Heart right ventricle (tissue), 16 donors: ENCODE data around the gene CCDC137. TPM values are rescaled to one million over a fixed set of nuclear protein-coding genes. Genes with fewer than 3 reads are reported as not detected.
A peak's percentile ranks its signal among the peaks of the same experiment; 100 is the strongest.

Source experiments
- ATAC-seq, 8 donors: fragments of 200-7000 bp; cut with Tn5 transposase; one replicate each; pipeline ENCODE4 v1.9.1; 2020; ENCODE audit warnings: mild to moderate bottlenecking in 8 of 8, moderate library complexity in 8 of 8, moderate number of reproducible peaks in 1 of 8
- DNase-seq, 2 donors: peaks; one replicate each; pipeline ENCODE4 v3.0.0-alpha.2; 2020
- H3K27ac ChIP-seq, 10 donors: fragments of 200-600 bp; sonication (generic) in 2 of 10; one replicate each; pipeline versions ENCODE4 v1.5.0 to v1.8.0; 2020 to 2022; ENCODE audit warnings: mild to moderate bottlenecking in 3 of 10
- H3K27me3 ChIP-seq, 7 donors: fragments of 200-600 bp; one replicate each; pipeline ENCODE4 v1.8.0; 2021 to 2022; ENCODE audit warnings: mild to moderate bottlenecking in 2 of 7
- H3K36me3 ChIP-seq, 9 donors: fragments of 200-600 bp; sonication (generic) in 1 of 9; one replicate each; pipeline versions ENCODE4 v1.5.0 to v1.8.0; 2020 to 2022; ENCODE audit warnings: mild to moderate bottlenecking in 2 of 9
- H3K4me1 ChIP-seq, 9 donors: fragments of 200-600 bp; sonication (generic) in 1 of 9; one replicate each; pipeline versions ENCODE4 v1.5.0 to v1.8.0; 2020 to 2022; ENCODE audit warnings: mild to moderate bottlenecking in 4 of 9
- H3K4me3 ChIP-seq, 10 donors: fragments of 200-600 bp; sonication (generic) in 2 of 10; one replicate each; pipeline versions ENCODE4 v1.5.0 to v1.8.0; 2020 to 2022; ENCODE audit warnings: mild to moderate bottlenecking in 7 of 10, moderate library complexity in 2 of 10
- H3K9me3 ChIP-seq, 11 donors: fragments of 200-600 bp in 10 of 11; sonication (generic) in 2 of 11; one replicate each; pipeline versions ENCODE4 v1.5.0 to v1.8.0; 2013 to 2022; ENCODE audit warnings: mild to moderate bottlenecking in 2 of 11, control low read depth in 1 of 11, moderate library complexity in 1 of 11
- WGBS, 2 donors: extraction: QIAGEN DNeasy Blood & Tissue Kit; methylation state at CpG; one replicate each; pipeline ENCODE4 v1.1.7; 2013; ENCODE audit warnings: inconsistent platforms in 1 of 2; 5-methylcytosine and 5-hydroxymethylcytosine counted together
- intact Hi-C, 10 donors: fragments of 100-400 bp; cut with DNase I; formaldehyde crosslinking; loops; one replicate each; pipeline versions ENCODE4 v1.11.1 to v1.14.2; 2022
- polyA plus RNA-seq, 2 donors: library from polyadenylated mRNA; stranded (reverse); fragments of 200-250 nt; gene quantifications; one replicate each; pipeline ENCODE4 v1.2.3, GENCODE V29; 2013
- total RNA-seq, 10 donors: library from RNA; stranded (reverse); fragmentation: NEBNext Ultra II Directional in 3 of 10; extraction: Animal tissue kit (Norgen Biotek cat#: 25700) in 3 of 10; gene quantifications; one replicate each; pipeline versions ENCODE4 v1.2.1 to v1.2.4, GENCODE V29; 2021 to 2023
- TF ChIP-seq, protein P1 (sequence below), 9 donors: fragments of 200-600 bp; sonication (generic) in 2 of 9; IDR thresholded peaks; one replicate each; pipeline versions ENCODE4 v1.5.0 to v1.8.0; 2021 to 2022; ENCODE audit warnings: antibody characterized with exemption in 9 of 9, mild to moderate bottlenecking in 5 of 9, moderate library complexity in 1 of 9
- donor health status: Arrhythmogenic right ventricular cardiomyopathy.
- donor health status: ischemic (EF 13 %, LVEDD 7.1; RV severe dilation, severe dysfunction).
- donor health status: healthy with polysubstance abuse.
- donor health status: DM: no; HTN: yes; CAD: no.
- donor health status: DM: no; HTN: no; CAD: no.
- donor health status: ischemic (EF 25% LVEDD 6.9; RV normal size, moderate dysfunction).
- donor health status: ischemic (EF 25% LVEDD 5.7; RV mildly dilated, moderate dysfunction).
- donor health status: healthy.
- donor health status: DM: yes; HTN: yes; CAD: no.
- donor health status: Ischemic cardiomyopathy.
- donor health status: ischemic (EF 35%, LVEDD 5.7; RV mildly dilated, moderate dysfunction).
- donor health status: nonischemic (EF 11% LVEDD 7.7; RV severe dilation, severe dysfunction).
- donor health status: DM: yes; HTN: yes; CAD: no.
- donor health status: PGD.
- donor health status: ischemic (EF 29% LVEDD 5.4; RV normal size, mild dysfunction).
- donor health status: nonischemic (EF 23%, LVEDD 6.1; RV moderate dilation, normal function).

CCDC137 gene
- total and polyA plus RNA-seq, 12 donors = 3.4 to 14.4 (median 5.5) TPM

DNA sequence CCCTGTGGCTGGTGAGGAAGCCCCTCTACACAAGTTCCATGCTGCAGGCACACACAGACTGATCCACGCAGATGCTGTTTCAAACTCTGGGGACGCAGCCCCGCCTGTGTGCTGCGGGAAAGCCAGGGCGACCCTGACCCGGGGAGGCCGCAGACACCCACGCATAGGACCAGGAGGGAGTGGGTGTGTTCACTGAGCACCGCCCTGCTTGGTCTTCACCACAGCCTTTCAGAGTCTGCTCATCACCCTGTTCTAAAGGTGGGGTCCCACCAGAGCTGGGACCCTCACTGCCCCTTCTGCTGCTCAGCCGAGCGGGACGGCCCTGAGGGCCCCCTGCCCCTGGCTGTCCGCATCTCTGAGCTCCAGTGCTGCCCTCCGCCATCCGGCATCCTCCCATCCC lies 22.0 kb upstream of the CCDC137 start:
- ATAC-seq (no peak), DNase-seq (no peak)
- Histone ChIP-seq H3K9me3 (peaks cover 0 to 5% (median 0%) of the 10 kb centered on the region in 11 donors), H3K4me1 (peaks cover 0 to 3% (median 0%) of the 10 kb centered on the region in 9 donors), H3K4me3 (no peak overlapping the region), H3K36me3 (no peaks in the 10 kb centered on the region), H3K27me3 (peaks cover 0 to 30% (median 25%) of the 10 kb centered on the region in 7 donors), H3K27ac (no peak overlapping the region)
- intact Hi-C loops = no loop called here
- WGBS, 2 donors = 91 to 92% methylated on average over 14 to 15 of the region's 15 CpGs
- TF ChIP-seq, protein P1, sequence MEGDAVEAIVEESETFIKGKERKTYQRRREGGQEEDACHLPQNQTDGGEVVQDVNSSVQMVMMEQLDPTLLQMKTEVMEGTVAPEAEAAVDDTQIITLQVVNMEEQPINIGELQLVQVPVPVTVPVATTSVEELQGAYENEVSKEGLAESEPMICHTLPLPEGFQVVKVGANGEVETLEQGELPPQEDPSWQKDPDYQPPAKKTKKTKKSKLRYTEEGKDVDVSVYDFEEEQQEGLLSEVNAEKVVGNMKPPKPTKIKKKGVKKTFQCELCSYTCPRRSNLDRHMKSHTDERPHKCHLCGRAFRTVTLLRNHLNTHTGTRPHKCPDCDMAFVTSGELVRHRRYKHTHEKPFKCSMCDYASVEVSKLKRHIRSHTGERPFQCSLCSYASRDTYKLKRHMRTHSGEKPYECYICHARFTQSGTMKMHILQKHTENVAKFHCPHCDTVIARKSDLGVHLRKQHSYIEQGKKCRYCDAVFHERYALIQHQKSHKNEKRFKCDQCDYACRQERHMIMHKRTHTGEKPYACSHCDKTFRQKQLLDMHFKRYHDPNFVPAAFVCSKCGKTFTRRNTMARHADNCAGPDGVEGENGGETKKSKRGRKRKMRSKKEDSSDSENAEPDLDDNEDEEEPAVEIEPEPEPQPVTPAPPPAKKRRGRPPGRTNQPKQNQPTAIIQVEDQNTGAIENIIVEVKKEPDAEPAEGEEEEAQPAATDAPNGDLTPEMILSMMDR (IDR thresholded peaks at IDR 0.05) = no peak

DNA sequence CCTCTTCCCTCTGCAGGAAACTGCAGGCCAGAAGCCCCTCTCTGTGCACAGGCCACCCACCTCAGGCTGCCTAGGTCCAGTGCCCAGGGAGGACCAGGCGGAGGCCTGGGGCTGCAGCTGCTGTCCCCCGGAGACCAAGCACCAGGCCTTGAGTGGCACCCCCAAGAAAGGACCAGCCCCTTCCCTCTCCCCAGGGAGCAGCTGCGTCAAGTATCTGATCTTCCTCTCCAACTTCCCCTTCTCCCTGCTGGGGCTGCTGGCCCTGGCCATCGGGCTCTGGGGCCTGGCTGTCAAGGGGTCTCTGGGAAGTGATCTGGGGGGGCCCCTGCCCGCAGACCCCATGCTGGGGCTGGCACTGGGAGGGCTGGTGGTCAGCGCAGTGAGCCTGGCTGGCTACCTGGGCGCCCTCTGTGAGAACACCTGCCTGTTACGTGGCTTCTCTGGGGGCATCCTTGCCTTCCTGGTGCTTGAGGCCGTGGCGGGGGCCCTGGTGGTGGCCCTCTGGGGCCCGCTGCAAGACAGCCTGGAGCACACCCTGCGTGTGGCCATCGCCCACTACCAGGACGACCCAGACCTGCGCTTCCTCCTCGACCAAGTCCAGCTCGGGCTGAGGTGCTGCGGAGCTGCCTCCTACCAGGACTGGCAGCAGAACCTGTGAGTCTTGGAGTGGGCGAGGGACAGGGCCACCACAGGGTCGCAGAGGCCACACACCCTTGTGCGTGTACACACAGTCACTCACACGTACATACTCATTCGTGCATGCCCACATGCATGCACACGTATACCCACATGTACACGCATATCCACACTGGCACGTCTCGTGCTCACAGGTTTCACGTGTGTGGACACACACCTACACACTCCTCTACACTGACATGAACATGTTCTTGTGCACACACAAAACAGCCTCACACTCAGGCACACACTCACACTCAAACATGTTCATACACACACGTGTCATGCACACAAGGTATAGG lies 21.3 kb upstream of the CCDC137 start:
- Histone ChIP-seq H3K27ac (no peak overlapping the region), H3K27me3 (peaks cover 0 to 37% (median 33%) of the 10 kb centered on the region in 7 donors), H3K4me3 (no peak overlapping the region), H3K9me3 (peaks cover 0 to 5% (median 0%) of the 10 kb centered on the region in 11 donors), H3K4me1 (peaks cover 0 to 3% (median 0%) of the 10 kb centered on the region in 9 donors), H3K36me3 (no peaks in the 10 kb centered on the region)
- peak in 3 of 8 donors; percentile 6 to 20 (median 20) for ATAC-seq
- TF ChIP-seq, protein P1 (IDR thresholded peaks at IDR 0.05) = no peak
- WGBS, 2 donors = 86% methylated on average over 29 of the region's 29 CpGs
- DNase-seq = no peak
- intact Hi-C loops = no loop called here

DNA sequence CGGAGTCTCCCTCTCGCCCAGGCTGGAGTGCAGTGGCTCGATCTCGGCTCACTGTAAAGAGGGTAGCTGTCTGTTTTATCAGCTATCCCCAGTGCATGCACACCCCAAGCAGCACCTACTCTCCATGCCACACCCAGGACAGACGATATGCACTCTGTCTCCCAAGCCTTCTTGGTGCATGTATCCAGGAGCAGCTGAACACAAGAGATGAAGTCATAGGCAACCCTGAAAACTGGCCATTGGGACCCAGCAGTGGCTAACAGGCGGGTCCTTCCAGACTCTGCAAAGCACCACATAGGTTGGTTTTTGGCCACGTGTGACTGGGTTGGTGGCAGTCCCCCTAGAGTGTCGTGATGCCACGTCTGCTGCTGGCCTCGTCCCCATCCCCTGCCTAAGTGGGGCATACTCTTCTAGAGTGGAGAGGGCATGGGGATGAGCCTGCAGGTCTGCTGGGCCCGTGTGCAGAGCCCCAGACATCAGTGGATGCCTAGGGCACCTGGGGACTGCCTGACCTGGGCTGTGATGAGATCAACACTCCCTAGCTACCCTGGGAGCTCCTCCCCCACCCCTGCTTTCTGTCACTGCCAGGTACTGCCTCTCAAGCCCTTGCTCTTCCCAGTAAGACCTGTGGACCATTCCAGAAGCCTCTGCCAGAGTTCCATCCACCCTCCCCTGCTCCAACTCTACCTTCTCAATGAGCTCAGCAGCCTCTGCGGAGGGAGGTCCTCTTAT lies 19.5 kb upstream of the CCDC137 start:
- Histone ChIP-seq H3K9me3 (peaks cover 0 to 5% (median 0%) of the 10 kb centered on the region in 11 donors), H3K27ac (no peak overlapping the region), H3K4me3 (no peak overlapping the region), H3K4me1 (peaks cover 0 to 3% (median 0%) of the 10 kb centered on the region in 9 donors), H3K27me3 (peaks cover 0 to 49% (median 47%) of the 10 kb centered on the region in 7 donors), H3K36me3 (no peaks in the 10 kb centered on the region)
- DNase-seq (no peak), ATAC-seq (no peak)
- intact Hi-C loops = no loop called here
- WGBS, 2 donors = 65 to 68% methylated on average over 12 of the region's 12 CpGs
- TF ChIP-seq, protein P1 (IDR thresholded peaks at IDR 0.05) = no peak

- 22 to 29% methylated on average over 19 to 21 of the region's 21 CpGs for WGBS, 2 donors
- Histone ChIP-seq H3K9me3 (peaks cover 0 to 5% (median 0%) of the 10 kb centered on the region in 11 donors), H3K4me3 (no peak overlapping the region), H3K27ac (no peak overlapping the region), H3K4me1 (peaks cover 0 to 3% (median 0%) of the 10 kb centered on the region in 9 donors), H3K27me3 (peaks cover 0 to 50% (median 47%) of the 10 kb centered on the region in 7 donors), H3K36me3 (no peaks in the 10 kb centered on the region)
- TF ChIP-seq, protein P1 (IDR thresholded peaks at IDR 0.05) = no peak
- ATAC-seq = no peak
- no peak for DNase-seq
- intact Hi-C loops = no loop called here
These were observed 18.9 kb upstream of the CCDC137 start for GRCh38 chr17:81647640-81648012.
